ENCODE results near the gene BATF.

Gene BATF

GRCh38 chr14:75491376-75491978 lies 30.8 kb upstream of the BATF start:
- Histone ChIP-seq H3K4me1 (ENCODE audit: control insufficient read depth, low read depth, low read length) (no peaks in the 10 kb centered on the region), H3K9ac (ENCODE audit: low read length) (no peak overlapping the region), H3K27me3 (ENCODE audit: control insufficient read depth, insufficient read depth, low read length) (no peaks in the 10 kb centered on the region), H3K9me3 (ENCODE audit: control insufficient read depth, low read depth, low read length) (no peaks in the 10 kb centered on the region), H3K27ac (ENCODE audit: low read length) (no peak overlapping the region), H3K36me3 (ENCODE audit: control insufficient read depth, low read depth, low read length) (no peaks in the 10 kb centered on the region), H3K4me3 (ENCODE audit: low read length) (no peak overlapping the region)

GRCh38 chr14:75492832-75493591 lies 29.3 kb upstream of the BATF start:
- Histone ChIP-seq H3K4me3 (ENCODE audit: low read length) (no peak overlapping the region), H3K27ac (ENCODE audit: low read length) (no peak overlapping the region), H3K9ac (ENCODE audit: low read length) (no peak overlapping the region), H3K27me3 (ENCODE audit: control insufficient read depth, insufficient read depth, low read length) (no peaks in the 10 kb centered on the region), H3K4me1 (ENCODE audit: control insufficient read depth, low read depth, low read length) (no peaks in the 10 kb centered on the region), H3K9me3 (ENCODE audit: control insufficient read depth, low read depth, low read length) (no peaks in the 10 kb centered on the region), H3K36me3 (ENCODE audit: control insufficient read depth, low read depth, low read length) (no peaks in the 10 kb centered on the region)

- no peaks in the 10 kb centered on the region for H3K36me3 ChIP-seq (ENCODE audit: control insufficient read depth, low read depth, low read length)
- H3K9me3 ChIP-seq (ENCODE audit: control insufficient read depth, low read depth, low read length) = no peaks in the 10 kb centered on the region
- no peaks in the 10 kb centered on the region for H3K27me3 ChIP-seq (ENCODE audit: control insufficient read depth, insufficient read depth, low read length)
- H3K4me1 ChIP-seq (ENCODE audit: control insufficient read depth, low read depth, low read length) = no peaks in the 10 kb centered on the region
- no peak overlapping the region for H3K27ac ChIP-seq (ENCODE audit: low read length)
- no peak overlapping the region for H3K9ac ChIP-seq (ENCODE audit: low read length)
- no peak overlapping the region for H3K4me3 ChIP-seq (ENCODE audit: low read length)
These were observed 28.6 kb upstream of the BATF start for GRCh38 chr14:75493592-75494087.

GRCh38 chr14:75494896-75495295 lies 27.4 kb upstream of the BATF start:
- Histone ChIP-seq H3K4me3 (ENCODE audit: low read length) (no peak overlapping the region), H3K9ac (ENCODE audit: low read length) (no peak overlapping the region), H3K27ac (ENCODE audit: low read length) (no peak overlapping the region), H3K36me3 (ENCODE audit: control insufficient read depth, low read depth, low read length) (no peaks in the 10 kb centered on the region), H3K9me3 (ENCODE audit: control insufficient read depth, low read depth, low read length) (no peaks in the 10 kb centered on the region), H3K27me3 (ENCODE audit: control insufficient read depth, insufficient read depth, low read length) (no peaks in the 10 kb centered on the region), H3K4me1 (ENCODE audit: control insufficient read depth, low read depth, low read length) (no peaks in the 10 kb centered on the region)

GRCh38 chr14:75495399-75495798 lies 26.9 kb upstream of the BATF start:
- Histone ChIP-seq H3K27ac (ENCODE audit: low read length) (no peak overlapping the region), H3K9ac (ENCODE audit: low read length) (no peak overlapping the region), H3K9me3 (ENCODE audit: control insufficient read depth, low read depth, low read length) (no peaks in the 10 kb centered on the region)

GRCh38 chr14:75495882-75496281 lies 26.4 kb upstream of the BATF start:
- Histone ChIP-seq H3K27ac (ENCODE audit: low read length) (no peak overlapping the region), H3K36me3 (ENCODE audit: control insufficient read depth, low read depth, low read length) (no peaks in the 10 kb centered on the region), H3K27me3 (ENCODE audit: control insufficient read depth, insufficient read depth, low read length) (no peaks in the 10 kb centered on the region), H3K9me3 (ENCODE audit: control insufficient read depth, low read depth, low read length) (no peaks in the 10 kb centered on the region), H3K4me1 (ENCODE audit: control insufficient read depth, low read depth, low read length) (no peaks in the 10 kb centered on the region), H3K9ac (ENCODE audit: low read length) (no peak overlapping the region), H3K4me3 (ENCODE audit: low read length) (no peak overlapping the region)

More at GRCh38 chr14:75495399-75495798, 26.9 kb upstream of the BATF start:
- H3K27me3 ChIP-seq (ENCODE audit: control insufficient read depth, insufficient read depth, low read length) = no peaks in the 10 kb centered on the region
- no peak overlapping the region for H3K4me3 ChIP-seq (ENCODE audit: low read length)
- H3K4me1 ChIP-seq (ENCODE audit: control insufficient read depth, low read depth, low read length) = no peaks in the 10 kb centered on the region
- H3K36me3 ChIP-seq (ENCODE audit: control insufficient read depth, low read depth, low read length) = no peaks in the 10 kb centered on the region

GRCh38 chr14:75496755-75497154 lies 25.5 kb upstream of the BATF start:
- H3K4me3 ChIP-seq (ENCODE audit: low read length) = no peak overlapping the region

GRCh38 chr14:75497191-75497590 lies 25.1 kb upstream of the BATF start:
- H3K4me1 ChIP-seq (ENCODE audit: control insufficient read depth, low read depth, low read length) = no peaks in the 10 kb centered on the region
- H3K9me3 ChIP-seq (ENCODE audit: control insufficient read depth, low read depth, low read length) = no peaks in the 10 kb centered on the region
- no peaks in the 10 kb centered on the region for H3K27me3 ChIP-seq (ENCODE audit: control insufficient read depth, insufficient read depth, low read length)
- H3K9ac ChIP-seq (ENCODE audit: low read length) = no peak overlapping the region
- H3K4me3 ChIP-seq (ENCODE audit: low read length) = no peak overlapping the region
- H3K36me3 ChIP-seq (ENCODE audit: control insufficient read depth, low read depth, low read length) = no peaks in the 10 kb centered on the region
- no peak overlapping the region for H3K27ac ChIP-seq (ENCODE audit: low read length)

More at GRCh38 chr14:75496755-75497154, 25.5 kb upstream of the BATF start:
- H3K4me1 ChIP-seq (ENCODE audit: control insufficient read depth, low read depth, low read length) = no peaks in the 10 kb centered on the region
- H3K36me3 ChIP-seq (ENCODE audit: control insufficient read depth, low read depth, low read length) = no peaks in the 10 kb centered on the region
- no peak overlapping the region for H3K27ac ChIP-seq (ENCODE audit: low read length)
- no peak overlapping the region for H3K9ac ChIP-seq (ENCODE audit: low read length)
- H3K9me3 ChIP-seq (ENCODE audit: control insufficient read depth, low read depth, low read length) = no peaks in the 10 kb centered on the region
- H3K27me3 ChIP-seq (ENCODE audit: control insufficient read depth, insufficient read depth, low read length) = no peaks in the 10 kb centered on the region

GRCh38 chr14:75497701-75498100 lies 24.6 kb upstream of the BATF start:
- Histone ChIP-seq H3K4me1 (ENCODE audit: control insufficient read depth, low read depth, low read length) (no peaks in the 10 kb centered on the region), H3K9me3 (ENCODE audit: control insufficient read depth, low read depth, low read length) (no peaks in the 10 kb centered on the region), H3K36me3 (ENCODE audit: control insufficient read depth, low read depth, low read length) (no peaks in the 10 kb centered on the region)

GRCh38 chr14:75499084-75499875 lies 23.0 kb upstream of the BATF start:
- Histone ChIP-seq H3K4me3 (ENCODE audit: low read length) (no peak overlapping the region), H3K27me3 (ENCODE audit: control insufficient read depth, insufficient read depth, low read length) (no peaks in the 10 kb centered on the region), H3K9me3 (ENCODE audit: control insufficient read depth, low read depth, low read length) (no peaks in the 10 kb centered on the region), H3K4me1 (ENCODE audit: control insufficient read depth, low read depth, low read length) (no peaks in the 10 kb centered on the region), H3K9ac (ENCODE audit: low read length) (no peak overlapping the region), H3K36me3 (ENCODE audit: control insufficient read depth, low read depth, low read length) (no peaks in the 10 kb centered on the region), H3K27ac (ENCODE audit: low read length) (no peak overlapping the region)

More at GRCh38 chr14:75497701-75498100, 24.6 kb upstream of the BATF start:
- no peak overlapping the region for H3K27ac ChIP-seq (ENCODE audit: low read length)
- H3K9ac ChIP-seq (ENCODE audit: low read length) = no peak overlapping the region
- no peak overlapping the region for H3K4me3 ChIP-seq (ENCODE audit: low read length)
- no peaks in the 10 kb centered on the region for H3K27me3 ChIP-seq (ENCODE audit: control insufficient read depth, insufficient read depth, low read length)

- H3K36me3 ChIP-seq (ENCODE audit: control insufficient read depth, low read depth, low read length) = no peaks in the 10 kb centered on the region
- H3K4me3 ChIP-seq (ENCODE audit: low read length) = no peak overlapping the region
- H3K4me1 ChIP-seq (ENCODE audit: control insufficient read depth, low read depth, low read length) = no peaks in the 10 kb centered on the region
- H3K27me3 ChIP-seq (ENCODE audit: control insufficient read depth, insufficient read depth, low read length) = no peaks in the 10 kb centered on the region
- H3K27ac ChIP-seq (ENCODE audit: low read length) = no peak overlapping the region
- H3K9me3 ChIP-seq (ENCODE audit: control insufficient read depth, low read depth, low read length) = no peaks in the 10 kb centered on the region
- H3K9ac ChIP-seq (ENCODE audit: low read length) = no peak overlapping the region
These were observed 21.2 kb upstream of the BATF start for GRCh38 chr14:75501080-75501479.

Data from iPS-18a (cell line).